Jurkat, Clone E6-1 (cell line): ENCODE results near the gene EPHX1.
"Not testable (repeated sequence)": the region's sequence is repeated elsewhere in the genome, so short reads cannot be mapped to it uniquely, and the experiment has no call there.

Source experiments
- DNase-seq: peaks from one replicate; pipeline ENCODE4 v3.0.0-alpha.2; 2011; ENCODE audit warnings: low read depth, low spot score
- H3K4me3 ChIP-seq: 2 replicates; pipeline ENCODE4 v1.5.1; 2011; ENCODE audit warnings: mild to moderate bottlenecking, low read length, control low read depth, moderate library complexity

The EPHX1 gene

DNA sequence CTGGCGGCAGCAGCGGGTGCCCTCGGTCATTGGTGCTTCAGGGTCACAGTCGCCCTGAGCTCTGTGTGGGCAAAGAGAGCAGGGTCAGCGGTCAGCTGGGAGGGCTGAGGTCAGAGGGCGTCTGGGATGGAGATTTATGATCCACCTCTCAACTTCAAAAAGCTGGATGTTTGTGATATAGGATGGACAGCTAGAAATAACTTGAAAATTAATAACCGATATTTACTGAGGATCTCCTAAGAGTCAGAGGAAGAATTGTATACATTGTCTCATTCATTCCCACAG lies 77.0 kb downstream of the EPHX1 start:
- DNase-seq = no peak
- no peak overlapping the region for H3K4me3 ChIP-seq

GRCh38 chr1:225887554-225888288 lies 77.8 kb downstream of the EPHX1 start:
- not testable (repeated sequence) for DNase-seq, H3K4me3 ChIP-seq

DNA sequence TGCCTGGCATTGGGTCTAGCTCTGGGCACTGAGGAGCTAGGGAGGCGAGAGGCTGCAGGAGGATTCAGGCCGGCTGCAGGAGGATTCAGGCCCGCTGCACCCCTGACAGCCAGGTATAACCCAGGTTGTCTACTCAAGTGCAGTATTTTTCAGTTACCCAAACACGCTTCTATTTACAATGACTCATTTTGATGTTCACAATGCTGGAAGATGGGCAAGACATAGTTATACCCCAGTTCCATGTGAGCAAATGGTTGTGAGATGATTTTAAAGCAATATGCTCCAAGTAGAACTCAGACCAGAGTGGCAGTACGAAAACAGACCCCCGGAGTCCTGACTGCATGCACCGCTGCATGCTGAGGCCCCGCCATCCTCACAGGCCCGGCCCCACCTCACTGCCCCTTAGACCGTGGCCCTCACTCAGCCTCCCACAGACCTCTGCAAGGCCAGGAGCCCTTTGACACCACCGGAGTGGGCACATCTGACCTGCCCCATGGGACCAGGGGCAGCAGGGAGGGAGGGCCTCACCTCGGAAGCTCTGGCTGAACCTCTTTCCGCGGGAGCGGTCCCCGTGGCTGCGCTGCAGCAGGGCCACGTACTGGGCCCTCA lies 78.5 kb downstream of the EPHX1 start:
- no peak overlapping the region for H3K4me3 ChIP-seq
- no peak for DNase-seq

- no peak for DNase-seq
- H3K4me3 ChIP-seq = no peak within 1 kb of the TSS
Measured at GRCh38 chr1:225888898-225889601, 79.1 kb downstream of the EPHX1 start, which contains the start of gene LEFTY1. LEFTY1 (minus strand) TSS chr1:225889146; CDS start chr1:225889066, 80 bp downstream.

- no peak overlapping the region for H3K4me3 ChIP-seq
Measured at GRCh38 chr1:225889743-225890142, 79.8 kb downstream of the EPHX1 start.

DNA sequence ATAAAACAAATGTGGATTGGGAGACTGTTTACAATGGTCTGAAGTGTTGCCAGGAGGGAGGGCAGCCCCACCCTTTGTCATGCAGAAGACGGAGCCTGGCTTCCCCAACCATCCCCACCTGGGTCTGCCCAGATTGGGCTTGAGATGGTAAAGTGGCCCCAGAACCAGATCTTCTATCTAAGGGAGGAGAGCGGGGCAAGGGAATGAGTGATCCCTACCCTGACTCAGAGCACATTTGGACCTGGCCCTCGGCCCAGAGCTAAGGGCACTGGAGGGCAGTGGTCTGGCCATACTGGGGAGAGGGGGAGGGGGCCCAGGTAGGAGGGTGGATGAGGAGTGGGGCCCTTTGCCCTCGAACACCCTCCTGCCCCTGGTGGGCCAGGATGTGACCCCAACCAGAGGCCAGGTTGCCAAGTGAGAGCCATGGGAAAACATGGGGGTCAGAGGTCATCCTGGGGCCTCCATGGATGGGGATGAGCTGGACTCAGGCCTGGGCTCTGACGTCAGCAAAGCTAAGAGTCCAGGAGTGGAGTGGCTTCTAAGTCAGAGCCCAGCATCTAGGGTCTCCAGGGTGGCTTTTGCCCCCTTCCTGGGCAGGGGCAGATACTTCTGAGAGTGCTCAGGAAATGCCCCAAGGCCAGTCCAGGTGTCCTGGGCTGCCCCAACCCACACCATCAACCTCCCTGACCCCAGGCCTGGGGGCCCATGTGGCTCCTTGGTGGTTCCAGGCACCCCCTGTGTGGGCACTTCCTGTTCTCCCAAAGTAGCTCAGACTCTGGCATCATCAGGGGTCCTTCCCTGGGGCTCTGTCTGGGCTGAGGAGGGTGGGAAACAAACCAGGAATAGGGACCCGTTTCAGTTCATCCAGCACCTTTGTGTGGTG lies 80.7 kb downstream of the EPHX1 start:
- no peak for DNase-seq
- H3K4me3 ChIP-seq = no peak overlapping the region

More at GRCh38 chr1:225889743-225890142, 79.8 kb downstream of the EPHX1 start:
- no peak for DNase-seq

DNA sequence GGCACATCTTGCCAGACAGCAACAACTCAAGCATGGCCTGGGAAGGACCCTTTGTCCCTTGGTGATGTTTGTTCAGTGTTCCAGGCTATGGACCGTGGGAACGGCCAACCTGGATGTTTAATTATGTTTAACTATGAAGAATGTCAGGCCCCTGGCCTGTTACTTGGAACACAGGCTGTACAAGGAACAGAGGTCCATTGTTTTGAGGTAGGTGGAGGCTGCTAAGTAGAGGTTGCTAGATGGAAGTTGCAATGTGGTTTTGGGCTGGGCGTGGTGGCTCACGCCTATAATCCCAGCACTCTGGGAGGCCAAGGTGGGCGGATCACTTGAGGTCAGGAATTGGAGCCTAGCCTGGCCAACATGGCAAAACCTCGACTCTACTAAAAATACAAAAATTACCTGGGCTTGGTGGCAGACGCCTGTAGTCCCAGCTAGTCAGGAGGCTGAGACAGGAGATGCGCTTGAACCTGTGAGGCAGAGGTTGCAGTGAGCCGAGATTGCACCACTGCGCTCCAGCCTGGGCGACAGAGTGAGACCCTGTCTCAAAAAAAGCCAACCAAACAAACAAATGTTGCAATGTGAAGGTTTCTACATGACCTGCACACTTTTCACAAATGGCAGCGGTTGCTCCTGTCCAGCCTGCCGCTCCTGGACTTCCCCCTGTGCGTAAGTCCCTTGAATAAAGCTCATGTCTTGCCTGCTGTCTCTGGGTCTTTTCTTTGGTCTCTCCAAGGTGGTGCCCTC lies 81.5 kb downstream of the EPHX1 start:
- no peak for DNase-seq
- no peak overlapping the region for H3K4me3 ChIP-seq

- no peak for DNase-seq
- H3K4me3 ChIP-seq = no peak overlapping the region
Measured at GRCh38 chr1:225892307-225892706, 82.4 kb downstream of the EPHX1 start.
